ENCODE measurements around the gene CLEC10A. TPM values are rescaled to one million over a fixed set of nuclear protein-coding genes. Genes with fewer than 3 reads are reported as not detected.
A peak's percentile ranks its signal among the peaks of the same experiment; 100 is the strongest.

The CLEC10A gene
- total RNA-seq, 1 donor from 2014 or later = not detected

DNA sequence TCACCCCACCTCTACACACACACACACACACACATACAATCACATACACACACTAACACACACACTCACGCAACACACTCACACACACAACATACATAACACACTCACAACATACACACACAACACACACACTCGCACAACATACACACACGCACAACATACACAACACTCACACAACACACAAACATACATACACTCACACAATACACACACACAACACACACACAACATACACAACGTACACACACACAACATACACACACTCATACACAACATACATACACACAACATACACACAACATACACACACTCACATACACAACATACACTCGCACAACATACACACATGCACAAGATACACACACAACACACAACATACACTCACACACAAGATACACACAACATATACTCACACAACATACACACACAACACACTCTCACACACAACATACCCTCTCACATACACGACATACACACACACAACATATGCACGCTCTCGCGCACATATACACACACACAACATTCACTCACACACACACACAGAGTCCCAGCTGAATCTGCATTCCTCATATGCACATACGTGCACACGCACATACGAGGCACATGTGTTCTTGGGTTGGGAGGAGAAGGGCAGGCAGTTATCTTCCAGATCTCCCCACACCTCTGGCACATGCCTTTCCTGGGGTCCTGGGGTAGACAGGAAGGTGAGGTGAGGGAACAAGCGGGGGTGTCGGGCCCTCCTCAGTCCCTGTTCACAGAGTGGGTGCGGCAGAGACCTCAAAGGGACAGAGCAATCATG lies 33.4 kb upstream of the CLEC10A start:
- no peak overlapping the region for H3K4me3 ChIP-seq (ENCODE audit: insufficient read depth, low read depth, low read length)
- no peaks in the 10 kb centered on the region for H3K4me1 ChIP-seq (ENCODE audit: insufficient read depth, low read length)
- H3K4me2 ChIP-seq (ENCODE audit: low read length) = no peak overlapping the region
- FAIRE-seq (peak; percentile 85), DNase-seq (ENCODE audit: low read depth) (no peak)
- no peak overlapping the region for H3K4me3 Mint-ChIP-seq (ENCODE audit: unreplicated experiment)
- H3K36me3 Mint-ChIP-seq (ENCODE audit: low read depth, unreplicated experiment) = peaks cover 1% of the 10 kb centered on the region
- no peaks in the 10 kb centered on the region for H4K20me1 ChIP-seq (ENCODE audit: insufficient read depth, low read length)
- peaks cover 9% of the 10 kb centered on the region for H3K9me3 Mint-ChIP-seq (ENCODE audit: unreplicated experiment)
- H3K36me3 ChIP-seq (ENCODE audit: insufficient read depth, low read length) = no peaks in the 10 kb centered on the region
- no peaks in the 10 kb centered on the region for H3K9me3 ChIP-seq (ENCODE audit: insufficient read depth, low read depth, low read length)
- H3K27ac Mint-ChIP-seq (ENCODE audit: unreplicated experiment) = no peak overlapping the region
- no peak overlapping the region for H2AFZ ChIP-seq (ENCODE audit: low read depth, low read length)
- peaks cover 8% of the 10 kb centered on the region for H3K27me3 Mint-ChIP-seq (ENCODE audit: low read depth, unreplicated experiment)
- H3K4me1 Mint-ChIP-seq (ENCODE audit: low read depth, unreplicated experiment) = no peaks in the 10 kb centered on the region
- peaks cover 10% of the 10 kb centered on the region for H3K27me3 ChIP-seq (ENCODE audit: insufficient read depth, low read length)
- no peaks in the 10 kb centered on the region for H3K79me2 ChIP-seq (ENCODE audit: insufficient read depth, low read length)
- no peak overlapping the region for H3K27ac ChIP-seq (ENCODE audit: low read depth, low read length)
- H3K9ac ChIP-seq (ENCODE audit: low read length) = no peak overlapping the region
- no peak for TF ChIP-seq EZH2 (IDR thresholded peaks at IDR 0.05; ENCODE audit: insufficient read depth, low read length)
- TF ChIP-seq, protein P1, sequence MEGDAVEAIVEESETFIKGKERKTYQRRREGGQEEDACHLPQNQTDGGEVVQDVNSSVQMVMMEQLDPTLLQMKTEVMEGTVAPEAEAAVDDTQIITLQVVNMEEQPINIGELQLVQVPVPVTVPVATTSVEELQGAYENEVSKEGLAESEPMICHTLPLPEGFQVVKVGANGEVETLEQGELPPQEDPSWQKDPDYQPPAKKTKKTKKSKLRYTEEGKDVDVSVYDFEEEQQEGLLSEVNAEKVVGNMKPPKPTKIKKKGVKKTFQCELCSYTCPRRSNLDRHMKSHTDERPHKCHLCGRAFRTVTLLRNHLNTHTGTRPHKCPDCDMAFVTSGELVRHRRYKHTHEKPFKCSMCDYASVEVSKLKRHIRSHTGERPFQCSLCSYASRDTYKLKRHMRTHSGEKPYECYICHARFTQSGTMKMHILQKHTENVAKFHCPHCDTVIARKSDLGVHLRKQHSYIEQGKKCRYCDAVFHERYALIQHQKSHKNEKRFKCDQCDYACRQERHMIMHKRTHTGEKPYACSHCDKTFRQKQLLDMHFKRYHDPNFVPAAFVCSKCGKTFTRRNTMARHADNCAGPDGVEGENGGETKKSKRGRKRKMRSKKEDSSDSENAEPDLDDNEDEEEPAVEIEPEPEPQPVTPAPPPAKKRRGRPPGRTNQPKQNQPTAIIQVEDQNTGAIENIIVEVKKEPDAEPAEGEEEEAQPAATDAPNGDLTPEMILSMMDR (IDR thresholded peaks at IDR 0.05; ENCODE audit: insufficient read depth, low read depth, low read length) = no peak

DNA sequence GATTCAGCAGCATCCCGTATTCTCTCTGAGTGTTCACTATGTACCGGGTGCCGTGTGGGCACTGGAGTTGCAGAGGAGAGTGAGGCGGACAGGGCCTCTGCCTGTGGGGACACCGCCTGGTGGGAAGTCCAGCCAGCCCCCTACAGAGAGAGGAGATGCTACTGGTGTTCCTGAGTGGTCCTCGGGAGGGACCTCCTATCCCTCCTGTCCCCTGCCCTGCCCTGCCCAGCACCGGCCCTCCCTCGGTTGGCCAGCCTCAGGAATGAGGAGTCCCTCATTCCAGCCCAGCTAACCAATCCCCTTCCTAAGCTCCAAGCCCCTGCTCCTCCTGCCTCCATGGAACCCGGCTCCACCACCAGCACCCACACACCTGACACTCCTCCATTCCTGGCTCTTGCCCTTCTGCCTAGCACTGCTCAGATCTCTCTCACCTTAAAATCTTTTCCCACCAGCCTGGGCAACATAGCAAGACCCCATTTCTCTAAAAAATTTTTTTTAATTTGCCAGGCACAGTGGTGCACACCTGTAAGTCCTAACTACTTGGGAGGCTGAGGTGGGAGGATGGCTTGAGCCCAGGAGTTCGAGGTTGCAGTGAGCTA lies 32.6 kb upstream of the CLEC10A start:
- H3K9ac ChIP-seq (ENCODE audit: low read length) = no peak overlapping the region
- H3K36me3 ChIP-seq (ENCODE audit: insufficient read depth, low read length) = no peaks in the 10 kb centered on the region
- FAIRE-seq = no peak
- H3K4me3 Mint-ChIP-seq (ENCODE audit: unreplicated experiment) = no peak overlapping the region
- peaks cover 11% of the 10 kb centered on the region for H3K27me3 Mint-ChIP-seq (ENCODE audit: low read depth, unreplicated experiment)
- H3K36me3 Mint-ChIP-seq (ENCODE audit: low read depth, unreplicated experiment) = peaks cover 1% of the 10 kb centered on the region
- peaks cover 9% of the 10 kb centered on the region for H3K9me3 Mint-ChIP-seq (ENCODE audit: unreplicated experiment)
- DNase-seq (ENCODE audit: low read depth) = no peak
- no peaks in the 10 kb centered on the region for H3K4me1 Mint-ChIP-seq (ENCODE audit: low read depth, unreplicated experiment)
- no peak overlapping the region for H3K27ac Mint-ChIP-seq (ENCODE audit: unreplicated experiment)
- H2AFZ ChIP-seq (ENCODE audit: low read depth, low read length) = no peak overlapping the region
- no peak overlapping the region for H3K27ac ChIP-seq (ENCODE audit: low read depth, low read length)
- no peak overlapping the region for H3K4me2 ChIP-seq (ENCODE audit: low read length)
- no peaks in the 10 kb centered on the region for H3K9me3 ChIP-seq (ENCODE audit: insufficient read depth, low read depth, low read length)
- TF ChIP-seq, protein P1 (IDR thresholded peaks at IDR 0.05; ENCODE audit: insufficient read depth, low read depth, low read length) = no peak
- no peak for TF ChIP-seq EZH2 (IDR thresholded peaks at IDR 0.05; ENCODE audit: insufficient read depth, low read length)
- H3K4me1 ChIP-seq (ENCODE audit: insufficient read depth, low read length) = no peaks in the 10 kb centered on the region
- H3K27me3 ChIP-seq (ENCODE audit: insufficient read depth, low read length) = peaks cover 9% of the 10 kb centered on the region
- no peak overlapping the region for H3K4me3 ChIP-seq (ENCODE audit: insufficient read depth, low read depth, low read length)
- no peaks in the 10 kb centered on the region for H3K79me2 ChIP-seq (ENCODE audit: insufficient read depth, low read length)
- H4K20me1 ChIP-seq (ENCODE audit: insufficient read depth, low read length) = no peaks in the 10 kb centered on the region
